Loucy (cell line): ENCODE measurements around the gene PPP2R5E.
A peak's percentile ranks its signal among the peaks of the same experiment; 100 is the strongest.

Experiments used
- H2AFZ ChIP-seq: fragments of 200-600 bp; sonication (generic); 2 replicates; pipeline ENCODE4 v1.6.0; 2016; ENCODE audit warnings: antibody characterized with exemption, mild to moderate bottlenecking, low read length, moderate library complexity
- H3F3A ChIP-seq: fragments of 200-600 bp; 2 replicates; pipeline ENCODE4 v1.6.0; 2016; ENCODE audit warnings: antibody characterized with exemption, low read depth, mild to moderate bottlenecking
- H3K27me3 ChIP-seq: fragments of 200-600 bp; sonication (generic); 2 replicates; pipeline ENCODE4 v1.6.1; 2014; ENCODE audit warnings: low read length, mild to moderate bottlenecking; ENCODE audit not compliant: insufficient read depth, poor library complexity, severe bottlenecking
- H3K36me3 ChIP-seq: fragments of 200-600 bp; sonication (generic); 2 replicates; pipeline ENCODE4 v1.6.1; 2016; ENCODE audit warnings: low read length; ENCODE audit not compliant: insufficient read depth
- H3K4me1 ChIP-seq: fragments of 200-600 bp; sonication (generic); 2 replicates; pipeline ENCODE4 v1.5.1; 2014; ENCODE audit warnings: low read length, mild to moderate bottlenecking; ENCODE audit not compliant: insufficient read depth, poor library complexity, severe bottlenecking
- H3K4me2 ChIP-seq: fragments of 200-600 bp; sonication (generic); 2 replicates; pipeline ENCODE4 v1.6.0; 2014; ENCODE audit warnings: antibody characterized with exemption, low read length, low read depth, mild to moderate bottlenecking; ENCODE audit not compliant: poor library complexity, severe bottlenecking
- H3K4me3 ChIP-seq: fragments of 200-600 bp; sonication (generic); 2 replicates; pipeline ENCODE4 v1.5.1; 2014; ENCODE audit warnings: low read length, mild to moderate bottlenecking, mixed read lengths; ENCODE audit not compliant: poor library complexity, severe bottlenecking
- H3K79me2 ChIP-seq: fragments of 200-600 bp; sonication (generic); 2 replicates; pipeline ENCODE4 v1.6.1; 2014; ENCODE audit warnings: low read length; ENCODE audit not compliant: insufficient read depth
- H3K9ac ChIP-seq: fragments of 200-600 bp; sonication (generic); 2 replicates; pipeline ENCODE4 v1.6.0; 2014; ENCODE audit warnings: mild to moderate bottlenecking, low read depth, low read length, moderate library complexity; ENCODE audit not compliant: poor library complexity, severe bottlenecking
- H3K9me2 ChIP-seq: fragments of 200-600 bp; sonication (generic); replicated peaks from 2 replicates; pipeline ENCODE4 v1.6.1; 2016; ENCODE audit warnings: low read depth, low read length, mixed read lengths
- H3K9me3 ChIP-seq: fragments of 200-600 bp; sonication (generic); 2 replicates; pipeline ENCODE4 v1.6.1; 2014; ENCODE audit warnings: mild to moderate bottlenecking, antibody characterized with exemption, low read length, low read depth; ENCODE audit not compliant: insufficient read depth
- H4K20me1 ChIP-seq: fragments of 200-600 bp; sonication (generic); 2 replicates; pipeline ENCODE4 v1.6.0; 2014; ENCODE audit warnings: antibody characterized with exemption, low read length, mild to moderate bottlenecking; ENCODE audit not compliant: insufficient read depth, poor library complexity, severe bottlenecking
- EZH2phosphoT487 ChIP-seq: fragments of 200-600 bp; IDR thresholded peaks from 2 replicates; pipeline ENCODE4 v1.6.1; 2018; ENCODE audit warnings: antibody characterized with exemption, mild to moderate bottlenecking, moderate library complexity, borderline replicate concordance
- TF ChIP-seq, protein P1 (sequence below): fragments of 200-600 bp; sonication (generic); conservative IDR thresholded peaks from 2 replicates; pipeline ENCODE4 v1.5.1; 2014; ENCODE audit warnings: mild to moderate bottlenecking, antibody characterized with exemption, low read length

Gene PPP2R5E

GRCh38 chr14:63362389-63362819 lies 180.8 kb downstream of the PPP2R5E start:
- TF ChIP-seq, protein P1, sequence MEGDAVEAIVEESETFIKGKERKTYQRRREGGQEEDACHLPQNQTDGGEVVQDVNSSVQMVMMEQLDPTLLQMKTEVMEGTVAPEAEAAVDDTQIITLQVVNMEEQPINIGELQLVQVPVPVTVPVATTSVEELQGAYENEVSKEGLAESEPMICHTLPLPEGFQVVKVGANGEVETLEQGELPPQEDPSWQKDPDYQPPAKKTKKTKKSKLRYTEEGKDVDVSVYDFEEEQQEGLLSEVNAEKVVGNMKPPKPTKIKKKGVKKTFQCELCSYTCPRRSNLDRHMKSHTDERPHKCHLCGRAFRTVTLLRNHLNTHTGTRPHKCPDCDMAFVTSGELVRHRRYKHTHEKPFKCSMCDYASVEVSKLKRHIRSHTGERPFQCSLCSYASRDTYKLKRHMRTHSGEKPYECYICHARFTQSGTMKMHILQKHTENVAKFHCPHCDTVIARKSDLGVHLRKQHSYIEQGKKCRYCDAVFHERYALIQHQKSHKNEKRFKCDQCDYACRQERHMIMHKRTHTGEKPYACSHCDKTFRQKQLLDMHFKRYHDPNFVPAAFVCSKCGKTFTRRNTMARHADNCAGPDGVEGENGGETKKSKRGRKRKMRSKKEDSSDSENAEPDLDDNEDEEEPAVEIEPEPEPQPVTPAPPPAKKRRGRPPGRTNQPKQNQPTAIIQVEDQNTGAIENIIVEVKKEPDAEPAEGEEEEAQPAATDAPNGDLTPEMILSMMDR, result no peak
- TF ChIP-seq EZH2phosphoT487, result no peak
- no peaks in the 10 kb centered on the region for H3K79me2 ChIP-seq
- H4K20me1 ChIP-seq, result no peaks in the 10 kb centered on the region
- no peaks in the 10 kb centered on the region for H3F3A ChIP-seq
- no peak overlapping the region for H2AFZ ChIP-seq
- no peak overlapping the region for H3K4me2 ChIP-seq
- no peaks in the 10 kb centered on the region for H3K36me3 ChIP-seq
- no peaks in the 10 kb centered on the region for H3K27me3 ChIP-seq
- no peaks in the 10 kb centered on the region for H3K9me3 ChIP-seq
- no peaks in the 10 kb centered on the region for H3K9me2 ChIP-seq
- H3K4me3 ChIP-seq, result no peak overlapping the region
- H3K9ac ChIP-seq, result no peak overlapping the region
- no peaks in the 10 kb centered on the region for H3K4me1 ChIP-seq

- Histone ChIP-seq H3F3A (no peaks in the 10 kb centered on the region), H3K4me3 (no peak overlapping the region), H3K4me2 (no peak overlapping the region), H3K79me2 (no peaks in the 10 kb centered on the region), H3K4me1 (no peaks in the 10 kb centered on the region), H3K9me3 (no peaks in the 10 kb centered on the region), H3K36me3 (no peaks in the 10 kb centered on the region), H3K9me2 (no peaks in the 10 kb centered on the region), H3K27me3 (no peaks in the 10 kb centered on the region), H3K9ac (no peak overlapping the region), H4K20me1 (no peaks in the 10 kb centered on the region), H2AFZ (no peak overlapping the region)
- TF ChIP-seq, protein P1, result peak; percentile 27
- no peak for TF ChIP-seq EZH2phosphoT487
Measured at GRCh38 chr14:63361790-63362189, 181.4 kb downstream of the PPP2R5E start.

DNA sequence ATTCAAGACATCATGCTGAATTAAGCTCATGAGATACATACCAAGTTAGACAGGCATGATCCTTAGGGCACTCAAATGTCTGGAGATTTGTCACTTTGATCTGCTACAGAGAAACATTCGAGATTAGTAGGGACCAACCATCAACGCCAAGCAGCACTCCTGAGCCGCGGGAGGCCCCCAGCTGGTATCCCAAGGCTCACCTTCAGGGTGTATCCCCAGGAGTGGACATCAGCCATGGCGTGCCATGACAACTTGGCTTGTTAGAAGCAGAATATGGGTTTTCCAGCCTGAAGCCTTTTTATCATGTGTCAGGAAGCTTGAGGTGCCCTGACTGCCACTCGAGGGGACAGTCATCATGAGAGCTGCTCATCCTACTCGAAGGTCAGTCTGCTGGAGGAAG lies 185.3 kb downstream of the PPP2R5E start:
- TF ChIP-seq, protein P1, result no peak
- no peak for TF ChIP-seq EZH2phosphoT487
- H3K4me3 ChIP-seq, result no peak overlapping the region
- no peaks in the 10 kb centered on the region for H3K36me3 ChIP-seq

More for the DNA sequence above, 185.3 kb downstream of the PPP2R5E start:
- H3K4me2 ChIP-seq, result no peak overlapping the region
- no peaks in the 10 kb centered on the region for H3K9me2 ChIP-seq
- H3K4me1 ChIP-seq, result no peaks in the 10 kb centered on the region
- H3K9ac ChIP-seq, result no peak overlapping the region
- H3K79me2 ChIP-seq, result no peaks in the 10 kb centered on the region
- no peaks in the 10 kb centered on the region for H3K9me3 ChIP-seq
- H4K20me1 ChIP-seq, result no peaks in the 10 kb centered on the region
- H3F3A ChIP-seq, result no peaks in the 10 kb centered on the region
- H2AFZ ChIP-seq, result no peak overlapping the region
- H3K27me3 ChIP-seq, result no peaks in the 10 kb centered on the region
